Activated naive CD8-positive, alpha-beta T cell (primary cell): ENCODE results near the gene SCAMP4.

Source experiments
- H3K27ac Mint-ChIP-seq: one replicate; pipeline ENCODE4 v1.8.0; 2021; ENCODE audit warnings: mixed read lengths
- H3K27me3 Mint-ChIP-seq: one replicate; pipeline ENCODE4 v1.8.0; 2021; ENCODE audit warnings: mixed read lengths
- H3K36me3 Mint-ChIP-seq: one replicate; pipeline ENCODE4 v1.8.0; 2021; ENCODE audit warnings: mixed read lengths
- H3K4me1 Mint-ChIP-seq: one replicate; pipeline ENCODE4 v1.8.0; 2021; ENCODE audit warnings: low read depth, mixed read lengths
- H3K4me3 Mint-ChIP-seq: one replicate; pipeline ENCODE4 v1.8.0; 2021; ENCODE audit warnings: mild to moderate bottlenecking, mixed read lengths
- H3K9me3 Mint-ChIP-seq: one replicate; pipeline ENCODE4 v1.8.0; 2021; ENCODE audit warnings: low read depth, mixed read lengths

SCAMP4 gene

DNA sequence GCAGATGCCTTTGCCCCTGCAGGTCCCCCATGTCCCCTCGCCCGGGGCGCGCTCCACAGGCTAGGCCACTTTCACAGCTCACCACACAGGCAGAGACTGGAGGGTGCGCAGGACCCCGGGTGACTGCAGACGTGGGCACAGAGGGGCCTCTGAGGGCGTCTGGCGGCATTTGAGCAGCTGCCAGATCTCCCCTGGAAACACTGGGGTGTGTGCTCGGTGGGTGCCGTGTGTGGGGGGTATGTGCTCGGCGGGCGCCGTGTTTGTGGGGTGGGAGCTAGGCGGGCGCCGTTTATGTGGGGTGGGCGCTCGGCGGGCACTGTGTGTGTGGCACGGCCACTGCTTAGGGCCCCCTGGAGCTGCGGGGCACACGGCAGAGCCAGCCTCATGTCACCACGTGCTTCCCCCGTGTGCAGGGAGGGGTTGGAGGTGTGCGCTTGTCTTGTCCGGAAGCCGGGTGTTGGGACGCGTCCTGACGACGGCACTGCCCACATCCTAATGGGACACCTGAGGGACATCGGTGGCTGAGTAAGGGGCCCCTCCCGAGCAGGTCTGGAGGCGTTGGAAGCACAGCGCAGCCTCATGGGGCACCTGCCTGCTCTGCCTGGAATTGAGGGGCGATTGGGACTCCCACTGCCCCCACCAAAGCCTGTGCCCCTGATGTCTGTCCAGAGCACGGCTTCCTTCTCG, 52.5 kb downstream of the SCAMP4 start:
- no peaks in the 10 kb centered on the region for H3K27me3 Mint-ChIP-seq
- no peak overlapping the region for H3K4me3 Mint-ChIP-seq
- no peaks in the 10 kb centered on the region for H3K36me3 Mint-ChIP-seq
- H3K9me3 Mint-ChIP-seq, result no peaks in the 10 kb centered on the region
- peaks cover 12% of the 10 kb centered on the region for H3K4me1 Mint-ChIP-seq
- H3K27ac Mint-ChIP-seq, result no peak overlapping the region

DNA sequence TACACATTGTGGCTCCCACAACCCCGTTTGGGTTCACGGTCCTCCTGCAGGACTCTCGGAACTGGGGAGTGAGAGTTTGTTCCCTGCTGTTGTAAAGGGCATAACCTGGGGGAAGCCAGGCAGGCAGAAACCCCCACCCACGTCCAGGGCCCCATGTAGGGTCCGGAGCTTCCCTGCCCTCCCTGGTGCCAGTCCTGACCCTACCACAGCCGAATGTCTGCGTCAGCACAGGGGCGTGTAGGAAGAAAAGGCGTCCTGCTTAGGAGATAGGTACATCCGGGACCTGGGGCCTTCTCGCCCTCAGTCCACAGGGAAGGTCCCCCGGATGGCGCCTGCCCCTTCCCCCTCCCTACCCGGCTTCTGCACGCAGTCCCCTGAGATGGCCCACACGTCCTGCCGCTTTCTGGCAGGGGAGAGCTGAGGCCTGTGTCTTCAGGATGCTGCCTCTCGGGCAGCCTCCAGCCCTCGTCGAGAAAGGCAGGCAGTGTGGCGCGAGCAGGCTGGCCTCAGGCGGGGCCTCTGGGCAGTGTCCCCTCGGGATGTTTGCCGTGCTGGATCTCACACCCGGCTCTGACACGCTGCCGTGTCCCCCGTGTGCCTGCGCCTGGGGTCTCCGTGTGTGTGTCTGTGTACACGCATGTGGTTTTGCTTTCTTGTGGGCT, 54.9 kb downstream of the SCAMP4 start:
- H3K27me3 Mint-ChIP-seq, result no peaks in the 10 kb centered on the region
- H3K4me1 Mint-ChIP-seq, result peaks cover 12% of the 10 kb centered on the region
- H3K36me3 Mint-ChIP-seq, result no peaks in the 10 kb centered on the region
- no peak overlapping the region for H3K4me3 Mint-ChIP-seq
- no peaks in the 10 kb centered on the region for H3K9me3 Mint-ChIP-seq
- H3K27ac Mint-ChIP-seq, result no peak overlapping the region

DNA sequence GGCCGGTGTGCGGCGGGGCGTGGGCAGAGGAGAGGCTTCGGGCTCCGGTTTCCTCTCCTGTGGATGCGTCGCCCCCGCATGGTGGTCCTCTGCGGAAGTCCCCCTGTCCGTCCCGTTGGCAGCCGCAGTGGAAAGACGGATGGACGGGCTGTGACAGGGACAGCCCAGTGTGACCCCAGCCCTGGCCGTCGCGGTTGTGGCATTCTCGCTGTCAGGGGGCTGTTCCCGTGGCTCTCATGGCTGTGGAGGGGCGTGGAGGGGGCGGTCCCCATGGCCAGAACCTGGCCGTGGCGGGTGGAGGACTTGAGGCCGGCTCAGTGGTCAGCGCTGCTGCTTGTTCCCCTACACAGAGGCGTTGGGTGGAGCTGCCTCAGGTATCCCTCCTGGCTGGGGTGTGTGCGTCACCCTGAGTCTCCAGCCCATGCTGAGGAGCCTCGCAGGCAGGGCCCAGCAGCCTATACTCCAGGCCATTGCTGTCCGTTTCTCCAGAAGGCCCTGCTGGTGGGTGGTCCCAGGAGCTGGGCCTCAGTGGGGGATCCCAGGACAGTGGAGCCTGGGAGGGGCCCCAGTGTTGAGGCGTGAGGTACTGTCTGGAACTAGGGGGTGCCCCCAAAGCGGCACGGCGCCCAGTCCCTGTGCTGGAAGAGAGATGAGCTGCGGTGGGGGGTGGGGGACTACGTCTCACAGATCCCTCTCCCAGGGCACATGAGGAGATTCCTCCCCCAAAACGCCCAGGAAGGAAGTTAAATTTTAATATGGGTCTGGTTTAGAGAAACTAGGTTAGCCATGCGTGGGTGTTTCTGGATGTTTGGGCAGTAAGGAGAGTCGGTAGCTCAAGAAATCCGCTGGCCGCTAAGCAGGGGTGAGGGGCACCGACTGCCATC, 56.0 kb downstream of the SCAMP4 start:
- Mint-ChIP-seq H3K27ac (no peak overlapping the region), H3K4me1 (peaks cover 18% of the 10 kb centered on the region), H3K4me3 (no peak overlapping the region), H3K36me3 (no peaks in the 10 kb centered on the region), H3K9me3 (no peaks in the 10 kb centered on the region), H3K27me3 (no peaks in the 10 kb centered on the region)

DNA sequence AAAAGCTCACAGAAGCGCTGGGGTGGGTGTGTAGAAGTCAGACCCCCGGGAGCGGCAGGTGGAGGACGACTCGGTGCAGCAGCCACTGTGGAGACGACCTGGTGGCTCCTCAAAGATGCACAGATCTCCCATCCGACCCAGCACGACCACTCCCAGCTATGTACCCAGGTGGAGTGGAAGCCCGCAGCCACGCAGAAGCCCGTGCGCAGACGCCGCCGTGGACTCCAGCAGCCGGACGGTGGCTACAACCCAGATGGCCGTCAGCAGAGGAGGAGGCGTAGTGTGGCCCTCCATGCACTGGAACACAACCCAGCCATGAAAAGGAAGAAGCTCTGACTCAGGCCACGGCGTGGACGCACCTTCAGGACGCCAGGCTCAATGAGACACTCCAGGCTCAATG, 57.5 kb downstream of the SCAMP4 start:
- Mint-ChIP-seq H3K36me3 (no peaks in the 10 kb centered on the region), H3K4me3 (no peak overlapping the region), H3K4me1 (peaks cover 22% of the 10 kb centered on the region), H3K27me3 (no peaks in the 10 kb centered on the region), H3K9me3 (no peaks in the 10 kb centered on the region), H3K27ac (no peak overlapping the region)

DNA sequence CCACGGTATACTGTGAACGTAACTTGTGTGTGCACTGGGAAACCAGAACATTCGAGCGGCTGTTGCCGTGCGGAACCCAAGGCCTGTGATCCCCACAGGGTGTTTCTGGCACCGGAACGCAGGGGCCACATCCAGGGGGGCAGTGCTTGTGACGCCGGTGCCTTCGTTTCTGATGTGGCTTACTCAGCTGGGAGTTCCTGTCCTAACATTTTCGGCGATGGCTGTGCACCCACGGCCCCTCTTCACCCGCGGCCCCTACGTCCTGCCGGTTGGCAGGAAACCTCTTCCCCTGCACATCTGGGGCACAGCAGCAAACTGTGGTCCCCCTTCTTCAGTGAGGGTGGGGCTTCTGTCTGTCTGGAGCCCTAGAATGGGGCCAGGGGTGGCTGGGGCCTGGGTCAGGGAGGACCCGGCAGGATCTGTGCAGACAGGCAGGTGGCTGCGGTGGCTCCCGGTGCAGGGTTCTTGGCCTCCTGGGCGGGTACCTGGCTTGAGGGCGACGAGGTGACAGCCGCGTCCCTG, 61.9 kb downstream of the SCAMP4 start:
- Mint-ChIP-seq H3K9me3 (no peaks in the 10 kb centered on the region), H3K4me3 (peak overlapping the region; percentile 63), H3K27me3 (no peaks in the 10 kb centered on the region), H3K4me1 (peaks cover 17% of the 10 kb centered on the region), H3K27ac (peak overlapping the region; percentile 73), H3K36me3 (no peaks in the 10 kb centered on the region)

DNA sequence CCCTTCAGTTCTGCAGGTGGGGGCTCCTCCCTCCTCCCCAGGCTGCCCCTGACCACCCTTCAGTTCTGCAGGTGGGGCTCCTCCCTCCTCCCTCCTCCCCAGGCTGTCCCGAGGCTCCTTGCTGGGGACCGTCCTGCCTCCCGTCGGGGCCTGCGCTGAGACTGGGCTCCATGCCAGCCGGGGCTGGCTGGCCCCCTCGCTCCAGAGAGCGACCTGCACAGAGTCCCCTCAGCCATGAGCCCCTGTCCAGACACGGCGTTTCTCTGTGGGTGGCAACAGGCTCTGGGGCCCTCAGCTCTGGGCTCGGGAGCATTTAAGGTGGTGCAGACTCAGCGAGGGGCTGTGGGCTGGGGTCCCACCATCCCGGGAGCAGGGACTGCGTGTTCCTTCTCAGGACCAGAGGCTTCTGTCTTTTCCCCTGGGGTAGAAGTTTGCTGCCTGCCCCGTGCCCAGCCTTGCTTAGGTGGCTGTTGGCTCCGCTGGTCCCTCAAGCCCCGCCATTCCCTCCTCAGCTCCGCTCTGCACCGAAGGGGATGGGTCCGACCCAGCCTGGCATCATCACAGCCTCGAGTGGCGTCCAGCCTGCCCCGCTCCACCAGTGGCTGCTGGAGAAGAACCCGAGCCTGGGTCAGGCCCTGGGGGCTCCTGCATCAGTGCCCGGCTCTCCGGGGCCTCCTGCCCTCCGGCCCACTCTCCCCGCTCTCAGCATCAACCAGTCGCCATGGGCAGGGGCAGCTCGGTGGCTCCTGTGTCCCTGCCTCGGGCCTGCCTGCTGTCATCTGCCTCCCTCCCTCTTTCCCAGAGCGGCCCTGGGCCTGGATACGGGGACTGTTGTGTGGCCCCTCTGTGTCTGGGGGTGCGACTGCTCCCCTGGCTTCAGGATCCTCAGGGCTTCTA, 63.3 kb downstream of the SCAMP4 start:
- H3K36me3 Mint-ChIP-seq, result no peaks in the 10 kb centered on the region
- H3K27me3 Mint-ChIP-seq, result no peaks in the 10 kb centered on the region
- peaks cover 21% of the 10 kb centered on the region for H3K4me1 Mint-ChIP-seq
- no peak overlapping the region for H3K27ac Mint-ChIP-seq
- no peaks in the 10 kb centered on the region for H3K9me3 Mint-ChIP-seq
- no peak overlapping the region for H3K4me3 Mint-ChIP-seq

DNA sequence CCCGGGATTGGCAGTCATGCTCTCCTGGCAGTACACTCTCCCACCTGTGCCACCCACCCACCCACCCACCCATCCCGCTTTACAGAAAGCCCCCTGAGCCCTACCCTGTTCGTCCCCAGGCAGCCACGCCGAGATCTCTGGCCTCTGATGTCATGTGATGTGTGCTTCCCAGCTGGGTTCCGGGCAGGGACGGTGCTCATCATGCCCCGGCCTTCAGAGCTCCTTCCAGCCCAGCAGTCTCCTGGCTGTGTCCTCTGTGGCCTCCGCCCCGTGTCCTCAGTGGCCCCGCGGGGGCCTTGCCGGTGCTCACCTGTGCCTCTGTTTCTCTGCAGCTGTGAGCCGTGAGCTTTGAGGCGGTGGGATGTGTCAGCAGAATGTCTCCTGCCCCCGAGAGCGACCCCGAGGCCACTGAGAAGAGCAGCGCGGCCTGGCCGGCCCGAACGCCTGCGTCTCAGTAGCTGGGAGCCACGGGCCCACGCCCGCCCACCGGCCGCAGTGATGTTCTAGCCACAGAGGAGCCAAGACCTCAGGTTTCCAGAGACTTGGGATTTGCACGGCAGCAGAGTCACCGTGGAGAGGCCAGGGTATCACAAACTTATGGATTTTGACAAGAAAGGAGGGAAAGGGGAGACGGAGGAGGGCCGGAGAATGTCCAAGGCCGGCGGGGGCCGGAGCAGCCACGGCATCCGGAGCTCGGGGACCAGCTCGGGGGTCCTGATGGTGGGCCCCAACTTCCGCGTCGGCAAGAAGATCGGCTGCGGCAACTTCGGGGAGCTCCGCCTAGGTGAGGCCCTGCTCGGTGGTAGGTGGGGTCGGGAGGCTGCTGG, 64.2 kb downstream of the SCAMP4 start:
- Mint-ChIP-seq H3K9me3 (no peaks in the 10 kb centered on the region), H3K4me3 (no peak overlapping the region), H3K27ac (no peak overlapping the region), H3K27me3 (no peaks in the 10 kb centered on the region), H3K36me3 (no peaks in the 10 kb centered on the region), H3K4me1 (peaks cover 23% of the 10 kb centered on the region)

DNA sequence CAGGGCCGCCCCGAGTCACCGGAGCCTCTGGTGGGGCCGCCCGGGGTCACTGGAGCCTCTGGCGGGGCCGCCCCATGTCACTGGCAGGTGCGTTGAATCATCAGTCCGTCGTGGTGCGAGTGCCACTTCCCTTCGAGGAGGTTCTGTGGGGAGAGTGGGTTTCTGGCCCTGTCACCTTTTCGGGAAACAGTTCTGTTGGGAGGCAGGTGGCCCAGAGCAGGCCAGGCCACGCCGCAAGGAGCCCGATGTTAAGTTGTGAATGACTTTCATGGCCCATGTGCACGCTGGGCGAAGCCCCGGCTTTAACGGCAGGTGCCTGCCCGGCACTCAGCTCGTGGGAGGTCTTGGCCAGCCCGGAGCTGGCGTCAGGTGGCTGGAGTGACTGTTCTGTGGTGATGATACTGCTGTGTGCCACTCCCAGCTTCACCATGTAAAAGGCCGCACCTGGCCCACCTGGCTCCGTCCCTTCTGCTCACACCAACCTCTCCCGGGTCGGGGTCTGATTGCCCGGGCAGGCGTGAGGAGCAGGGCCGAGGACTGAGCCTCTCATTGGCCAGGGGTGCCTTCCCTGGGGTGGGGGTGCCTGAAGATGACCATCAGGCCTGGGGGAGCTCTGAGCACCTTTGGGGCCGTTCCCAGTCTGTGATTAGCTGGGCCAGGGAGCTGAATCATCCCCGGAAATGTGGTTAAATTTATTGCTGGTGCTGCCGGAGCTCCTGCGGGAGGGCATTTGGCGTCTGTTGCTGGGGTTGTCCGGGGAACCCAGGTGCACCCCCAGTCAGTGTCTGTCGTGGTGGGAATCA, 65.0 kb downstream of the SCAMP4 start:
- peaks cover 23% of the 10 kb centered on the region for H3K4me1 Mint-ChIP-seq
- no peaks in the 10 kb centered on the region for H3K27me3 Mint-ChIP-seq
- H3K27ac Mint-ChIP-seq, result no peak overlapping the region
- H3K4me3 Mint-ChIP-seq, result no peak overlapping the region
- H3K9me3 Mint-ChIP-seq, result no peaks in the 10 kb centered on the region
- H3K36me3 Mint-ChIP-seq, result no peaks in the 10 kb centered on the region

DNA sequence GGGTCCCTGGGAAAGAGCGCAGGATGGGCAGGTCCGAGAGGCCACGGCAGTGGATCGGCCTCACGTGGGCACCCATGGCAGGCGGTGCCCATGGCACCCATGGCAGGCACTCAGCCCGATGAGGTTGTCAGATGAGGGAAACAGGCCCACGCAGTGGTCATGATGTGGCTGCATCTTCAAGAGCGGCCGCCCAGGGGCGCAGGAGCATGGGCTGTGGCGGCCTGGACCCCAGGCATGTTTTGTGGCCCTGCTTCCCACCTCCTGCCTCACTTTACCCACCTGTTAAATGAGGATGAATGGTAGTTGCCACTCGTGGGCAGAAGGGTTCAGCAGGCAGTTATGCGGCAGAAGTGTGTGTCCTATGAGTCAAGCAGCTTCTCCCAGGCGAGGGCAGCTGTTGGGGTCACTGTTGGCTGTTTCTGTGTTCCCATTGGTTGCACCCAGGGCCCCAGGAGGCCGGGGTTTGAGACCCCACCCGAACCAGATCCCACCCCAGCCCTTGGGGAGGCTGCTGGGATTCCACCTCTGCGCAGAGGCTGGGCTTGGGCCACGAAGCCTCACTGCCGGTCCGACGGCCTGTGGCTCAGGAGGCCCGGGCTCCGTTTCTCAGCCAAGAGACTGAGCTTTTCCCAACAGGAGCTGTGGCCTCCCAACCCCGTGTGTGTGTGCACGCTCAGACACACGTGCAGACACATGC, 65.8 kb downstream of the SCAMP4 start:
- H3K27me3 Mint-ChIP-seq, result no peaks in the 10 kb centered on the region
- H3K27ac Mint-ChIP-seq, result no peak overlapping the region
- no peaks in the 10 kb centered on the region for H3K36me3 Mint-ChIP-seq
- no peaks in the 10 kb centered on the region for H3K9me3 Mint-ChIP-seq
- H3K4me3 Mint-ChIP-seq, result no peak overlapping the region
- H3K4me1 Mint-ChIP-seq, result peaks cover 18% of the 10 kb centered on the region

DNA sequence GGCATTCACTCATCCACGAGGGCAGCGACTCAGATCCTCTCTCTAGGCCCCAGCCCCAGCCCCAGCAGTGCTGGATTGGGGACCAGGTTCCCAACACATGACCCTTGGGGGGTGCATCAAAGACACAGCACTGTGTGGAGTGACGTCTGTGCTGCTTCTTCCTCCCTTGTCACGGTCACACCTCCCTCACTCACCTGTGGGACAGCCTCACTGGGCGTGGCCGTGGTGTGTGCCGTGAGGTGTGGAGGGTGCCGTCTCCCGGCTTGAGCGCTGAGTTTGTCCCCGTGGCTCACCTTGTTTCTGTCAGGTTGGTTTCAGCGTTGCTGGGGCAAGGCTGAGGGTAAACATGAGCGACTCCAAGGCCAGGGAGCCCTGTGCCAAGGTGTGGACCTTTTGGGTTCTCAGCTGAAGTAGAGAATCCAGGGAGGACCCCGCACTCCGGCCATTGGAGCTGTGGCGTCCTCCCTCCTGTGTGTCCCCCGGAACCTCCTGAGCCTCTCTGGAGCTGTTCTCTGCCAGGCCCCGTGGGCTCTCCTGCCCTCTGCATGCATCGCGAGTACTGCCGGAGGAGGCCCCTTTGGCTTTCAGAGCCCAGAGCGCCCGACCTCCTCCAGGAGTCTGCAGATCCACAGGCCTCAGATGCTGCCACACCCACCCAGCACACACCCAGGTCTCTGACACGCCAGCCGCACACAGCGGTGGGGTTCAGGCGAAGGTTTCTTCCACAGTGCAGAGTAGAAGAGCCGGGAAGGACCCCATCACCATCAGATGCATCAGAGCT, 69.4 kb downstream of the SCAMP4 start:
- Mint-ChIP-seq H3K4me3 (no peak overlapping the region), H3K27ac (no peak overlapping the region)

DNA sequence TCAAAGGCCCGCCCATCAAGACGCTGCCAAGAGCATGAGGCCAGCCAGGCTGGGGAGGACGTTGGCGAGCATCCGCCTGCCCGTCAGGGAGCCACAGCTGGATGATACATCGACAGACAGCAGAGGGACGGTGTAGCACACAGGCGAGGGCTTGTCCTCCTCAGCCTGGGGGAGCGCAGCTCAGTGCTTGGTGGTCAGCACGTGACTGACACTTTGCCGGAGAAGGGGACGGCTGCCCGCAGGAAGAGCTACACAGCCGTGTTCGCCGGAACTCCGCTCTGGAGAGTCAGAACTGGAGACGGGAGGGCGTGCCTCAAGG, 69.9 kb downstream of the SCAMP4 start:
- Mint-ChIP-seq H3K9me3 (no peaks in the 10 kb centered on the region), H3K4me3 (no peak overlapping the region), H3K36me3 (no peaks in the 10 kb centered on the region), H3K27ac (no peak overlapping the region), H3K27me3 (no peaks in the 10 kb centered on the region), H3K4me1 (peaks cover 6% of the 10 kb centered on the region)

More for the DNA sequence above, 69.4 kb downstream of the SCAMP4 start:
- Mint-ChIP-seq H3K9me3 (no peaks in the 10 kb centered on the region), H3K4me1 (peaks cover 6% of the 10 kb centered on the region), H3K27me3 (no peaks in the 10 kb centered on the region), H3K36me3 (no peaks in the 10 kb centered on the region)
